Measurements from ENCODE around the gene ZNF215.

ZNF215 gene

DNA sequence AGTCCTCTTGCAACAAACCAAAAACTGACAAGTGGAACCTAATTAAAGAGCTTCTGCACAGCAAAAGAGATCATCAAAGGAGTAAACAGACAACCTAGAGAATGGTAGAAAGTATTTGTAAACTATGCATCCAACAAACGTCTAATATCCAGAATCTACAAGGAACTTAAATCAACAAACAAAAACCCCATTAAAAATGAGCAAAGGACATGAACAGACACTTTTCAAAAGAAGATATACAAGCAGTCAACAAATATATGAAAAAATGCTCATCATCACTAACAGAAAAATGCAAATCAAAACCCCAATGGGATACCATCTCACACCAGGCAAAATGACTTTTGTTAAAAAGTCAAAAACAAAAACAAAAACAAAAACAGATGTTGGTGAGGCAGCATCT is 60.3 kb downstream of the ZNF215 start:
- TF ChIP-seq SPI1 (IDR thresholded peaks at IDR 0.05; ENCODE audit: borderline replicate concordance, low read depth) (no peak), GABPA (IDR thresholded peaks at IDR 0.05; ENCODE audit: low read depth) (no peak), POLR2AphosphoS5 (IDR thresholded peaks at IDR 0.05; ENCODE audit: low read depth) (no peak)
- TF ChIP-seq, protein P1, sequence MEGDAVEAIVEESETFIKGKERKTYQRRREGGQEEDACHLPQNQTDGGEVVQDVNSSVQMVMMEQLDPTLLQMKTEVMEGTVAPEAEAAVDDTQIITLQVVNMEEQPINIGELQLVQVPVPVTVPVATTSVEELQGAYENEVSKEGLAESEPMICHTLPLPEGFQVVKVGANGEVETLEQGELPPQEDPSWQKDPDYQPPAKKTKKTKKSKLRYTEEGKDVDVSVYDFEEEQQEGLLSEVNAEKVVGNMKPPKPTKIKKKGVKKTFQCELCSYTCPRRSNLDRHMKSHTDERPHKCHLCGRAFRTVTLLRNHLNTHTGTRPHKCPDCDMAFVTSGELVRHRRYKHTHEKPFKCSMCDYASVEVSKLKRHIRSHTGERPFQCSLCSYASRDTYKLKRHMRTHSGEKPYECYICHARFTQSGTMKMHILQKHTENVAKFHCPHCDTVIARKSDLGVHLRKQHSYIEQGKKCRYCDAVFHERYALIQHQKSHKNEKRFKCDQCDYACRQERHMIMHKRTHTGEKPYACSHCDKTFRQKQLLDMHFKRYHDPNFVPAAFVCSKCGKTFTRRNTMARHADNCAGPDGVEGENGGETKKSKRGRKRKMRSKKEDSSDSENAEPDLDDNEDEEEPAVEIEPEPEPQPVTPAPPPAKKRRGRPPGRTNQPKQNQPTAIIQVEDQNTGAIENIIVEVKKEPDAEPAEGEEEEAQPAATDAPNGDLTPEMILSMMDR (IDR thresholded peaks at IDR 0.05; ENCODE audit: insufficient read depth, low read length) = no peak
- TF ChIP-seq, protein P2, sequence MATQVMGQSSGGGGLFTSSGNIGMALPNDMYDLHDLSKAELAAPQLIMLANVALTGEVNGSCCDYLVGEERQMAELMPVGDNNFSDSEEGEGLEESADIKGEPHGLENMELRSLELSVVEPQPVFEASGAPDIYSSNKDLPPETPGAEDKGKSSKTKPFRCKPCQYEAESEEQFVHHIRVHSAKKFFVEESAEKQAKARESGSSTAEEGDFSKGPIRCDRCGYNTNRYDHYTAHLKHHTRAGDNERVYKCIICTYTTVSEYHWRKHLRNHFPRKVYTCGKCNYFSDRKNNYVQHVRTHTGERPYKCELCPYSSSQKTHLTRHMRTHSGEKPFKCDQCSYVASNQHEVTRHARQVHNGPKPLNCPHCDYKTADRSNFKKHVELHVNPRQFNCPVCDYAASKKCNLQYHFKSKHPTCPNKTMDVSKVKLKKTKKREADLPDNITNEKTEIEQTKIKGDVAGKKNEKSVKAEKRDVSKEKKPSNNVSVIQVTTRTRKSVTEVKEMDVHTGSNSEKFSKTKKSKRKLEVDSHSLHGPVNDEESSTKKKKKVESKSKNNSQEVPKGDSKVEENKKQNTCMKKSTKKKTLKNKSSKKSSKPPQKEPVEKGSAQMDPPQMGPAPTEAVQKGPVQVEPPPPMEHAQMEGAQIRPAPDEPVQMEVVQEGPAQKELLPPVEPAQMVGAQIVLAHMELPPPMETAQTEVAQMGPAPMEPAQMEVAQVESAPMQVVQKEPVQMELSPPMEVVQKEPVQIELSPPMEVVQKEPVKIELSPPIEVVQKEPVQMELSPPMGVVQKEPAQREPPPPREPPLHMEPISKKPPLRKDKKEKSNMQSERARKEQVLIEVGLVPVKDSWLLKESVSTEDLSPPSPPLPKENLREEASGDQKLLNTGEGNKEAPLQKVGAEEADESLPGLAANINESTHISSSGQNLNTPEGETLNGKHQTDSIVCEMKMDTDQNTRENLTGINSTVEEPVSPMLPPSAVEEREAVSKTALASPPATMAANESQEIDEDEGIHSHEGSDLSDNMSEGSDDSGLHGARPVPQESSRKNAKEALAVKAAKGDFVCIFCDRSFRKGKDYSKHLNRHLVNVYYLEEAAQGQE (IDR thresholded peaks at IDR 0.05; ENCODE audit: insufficient replicate concordance, low read depth) = no peak
- Histone ChIP-seq H3K4me3 (replicated peaks; ENCODE audit: insufficient read depth, low read length) (no peak overlapping the region), H3K27ac (replicated peaks) (no peak overlapping the region), H3K27me3 (ENCODE audit: insufficient read depth, poor library complexity, severe bottlenecking) (no peaks in the 10 kb centered on the region)
- no peak for DNase-seq (ENCODE audit: low read depth in 1 of 2, low spot score in 1 of 2)

DNA sequence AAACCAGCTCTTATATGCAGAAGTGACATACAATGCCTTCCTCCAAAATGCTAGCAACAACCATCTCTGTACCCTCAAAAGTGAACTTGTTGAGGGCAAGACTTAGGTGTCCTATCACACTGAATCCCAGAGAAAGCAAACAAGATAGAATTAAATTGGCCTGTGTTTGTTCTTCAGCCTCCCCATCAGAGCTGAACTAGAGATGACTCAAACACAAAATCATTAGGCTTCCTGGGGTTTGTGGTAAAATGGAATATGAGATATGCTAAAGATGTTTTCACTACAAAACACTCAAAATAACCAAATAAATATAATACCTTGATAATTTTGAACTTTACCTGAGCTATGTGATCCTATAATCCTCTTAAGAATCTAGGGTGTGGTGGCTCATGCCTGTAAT is 62.3 kb downstream of the ZNF215 start:
- TF ChIP-seq, protein P1 (IDR thresholded peaks at IDR 0.05; ENCODE audit: insufficient read depth, low read length) = no peak

DNA sequence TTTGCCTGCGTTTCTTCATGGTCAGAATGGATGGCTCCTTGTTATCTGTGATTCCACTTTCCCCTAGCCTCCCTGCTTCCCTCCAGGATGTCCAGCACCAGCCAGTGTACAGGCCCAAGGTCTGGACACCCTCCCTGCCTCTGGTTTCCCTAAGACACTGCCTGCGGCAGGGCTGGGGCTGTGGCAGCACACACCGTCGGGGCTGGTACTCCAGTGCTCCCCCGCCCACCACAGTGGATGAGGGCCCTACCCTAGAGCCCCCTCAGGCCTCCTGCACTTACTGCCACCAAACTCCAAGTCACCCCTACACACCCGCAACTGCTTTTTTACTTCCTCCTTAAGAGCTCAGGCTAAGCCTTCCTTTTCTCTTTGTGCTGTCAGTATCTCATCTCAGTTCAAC is 65.0 kb downstream of the ZNF215 start:
- H3K4me3 ChIP-seq (replicated peaks; ENCODE audit: insufficient read depth, low read length) = no peak overlapping the region
- DNase-seq (ENCODE audit: low read depth in 1 of 2, low spot score in 1 of 2) = no peak
- H3K27me3 ChIP-seq (ENCODE audit: insufficient read depth, poor library complexity, severe bottlenecking) = no peaks in the 10 kb centered on the region
- TF ChIP-seq, protein P1 (IDR thresholded peaks at IDR 0.05; ENCODE audit: insufficient read depth, low read length) = no peak
- H3K27ac ChIP-seq (replicated peaks) = no peak overlapping the region

More for the DNA sequence above, 62.3 kb downstream of the ZNF215 start:
- no peak overlapping the region for H3K4me3 ChIP-seq (replicated peaks; ENCODE audit: insufficient read depth, low read length)
- H3K27me3 ChIP-seq (ENCODE audit: insufficient read depth, poor library complexity, severe bottlenecking) = no peaks in the 10 kb centered on the region
- no peak overlapping the region for H3K27ac ChIP-seq (replicated peaks)
- no peak for DNase-seq (ENCODE audit: low read depth in 1 of 2, low spot score in 1 of 2)

DNA sequence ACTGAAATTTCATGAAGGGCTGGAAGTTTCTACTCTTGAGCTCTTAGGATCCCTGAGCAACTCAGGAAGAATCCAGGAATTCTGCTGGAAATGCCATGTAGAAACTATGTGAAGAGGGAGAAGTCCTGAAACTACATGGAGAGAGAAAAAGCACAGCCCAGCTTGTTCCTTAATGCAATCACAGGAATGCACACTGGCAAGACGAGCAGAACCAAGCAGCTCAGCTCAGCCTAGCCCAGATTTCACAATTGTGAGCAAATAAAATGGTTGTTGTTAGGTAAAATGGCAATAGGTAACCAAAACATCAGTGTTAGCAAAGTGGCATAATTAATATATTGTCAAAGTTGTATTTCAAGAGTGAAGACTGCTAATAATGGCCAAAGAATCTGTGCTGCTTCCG is 65.8 kb downstream of the ZNF215 start:
- no peak for DNase-seq (ENCODE audit: low read depth in 1 of 2, low spot score in 1 of 2)
- H3K27ac ChIP-seq (replicated peaks) = no peak overlapping the region
- TF ChIP-seq GABPA (IDR thresholded peaks at IDR 0.05; ENCODE audit: low read depth) (no peak), SPI1 (IDR thresholded peaks at IDR 0.05; ENCODE audit: borderline replicate concordance, low read depth) (no peak), POLR2AphosphoS5 (IDR thresholded peaks at IDR 0.05; ENCODE audit: low read depth) (no peak)
- TF ChIP-seq, protein P1 (IDR thresholded peaks at IDR 0.05; ENCODE audit: insufficient read depth, low read length) = no peak
- TF ChIP-seq, protein P2 (IDR thresholded peaks at IDR 0.05; ENCODE audit: insufficient replicate concordance, low read depth) = no peak
- no peak overlapping the region for H3K4me3 ChIP-seq (replicated peaks; ENCODE audit: insufficient read depth, low read length)
- H3K27me3 ChIP-seq (ENCODE audit: insufficient read depth, poor library complexity, severe bottlenecking) = no peaks in the 10 kb centered on the region
